Endothelial cell of umbilical vein (primary cell): Measurements from ENCODE around the gene HEATR5B.

ENCODE experiments used
- CTCF ChIP-seq, 2 donors: IDR thresholded peaks; 1 replicate in 1 of 2; 2 replicates in 1 of 2; pipeline ENCODE4 v1.5.1; 2011; ENCODE audit warnings: low read length in 2 of 2, mild to moderate bottlenecking in 2 of 2, moderate library complexity in 2 of 2, control low read depth in 1 of 2, inconsistent platforms in 1 of 2, low read depth in 1 of 2; ENCODE audit not compliant: insufficient read depth in 1 of 2; ENCODE audit errors: extremely low read depth in 1 of 2
- EZH2 ChIP-seq: IDR thresholded peaks from 2 replicates; pipeline ENCODE4 v1.6.1; 2012; ENCODE audit warnings: borderline replicate concordance, low read depth, mild to moderate bottlenecking, moderate library complexity, low read length, inconsistent platforms; ENCODE audit not compliant: severe bottlenecking

GRCh38 chr2:36963734-36964133 lies 120.4 kb downstream of the HEATR5B start:
- TF ChIP-seq CTCF (IDR thresholded peaks at IDR 0.05; ENCODE audit: extremely low read depth in 1 of 2, insufficient read depth in 1 of 2, low read depth in 1 of 2, low read length in 2 of 2) (no peak), EZH2 (no peak)
